ENCODE results near the gene SLC25A39. TPM values are rescaled to one million over a fixed set of nuclear protein-coding genes. Genes with fewer than 3 reads are reported as not detected.
A peak's percentile ranks its signal among the peaks of the same experiment; 100 is the strongest.

Gene SLC25A39
- total and polyA plus RNA-seq, 5 experiments from 2014 or later = 94.9 to 176 (median 133) TPM

GRCh38 chr17:44310188-44310587, 14.4 kb downstream of the SLC25A39 start:
- peaks cover 10 to 39% (median 30%) of the 10 kb centered on the region in 5 donors for H3K27me3 Mint-ChIP-seq
- peak overlapping the region in 7 of 10 donors; percentile 14 to 65 (median 52) for H3K4me3 Mint-ChIP-seq
- H3K27ac Mint-ChIP-seq = no peak overlapping the region
- no peak for ATAC-seq
- no peak for DNase-seq
- no peaks in the 10 kb centered on the region for H3K9me3 Mint-ChIP-seq
- peaks cover 12 to 25% (median 17%) of the 10 kb centered on the region in 4 donors for H3K4me1 Mint-ChIP-seq
- no peaks in the 10 kb centered on the region for H3K36me3 Mint-ChIP-seq
- POLR2A ChIA-PET = interaction anchor here (0.6 to 3.1 kb wide), 3 partner anchors 14 to 92 kb away, joined by 3 to 28 read pairs (median 3); partner anchors contain the start of gene SLC25A39

- DNase-seq = no peak
- H3K27me3 Mint-ChIP-seq = peaks cover 14 to 44% (median 35%) of the 10 kb centered on the region in 5 donors
- H3K4me3 Mint-ChIP-seq = peak overlapping the region in 7 of 10 donors; percentile 35 to 70 (median 59)
- no peak overlapping the region for H3K27ac Mint-ChIP-seq
- POLR2A ChIA-PET = interaction anchor here (0.6 to 3.1 kb wide), 4 partner anchors 85 to 109 kb away, joined by 3 to 28 read pairs (median 4); no protein-coding TSS in a partner anchor
- H3K36me3 Mint-ChIP-seq = no peaks in the 10 kb centered on the region
- H3K9me3 Mint-ChIP-seq = no peaks in the 10 kb centered on the region
- H3K4me1 Mint-ChIP-seq = peaks cover 12 to 25% (median 17%) of the 10 kb centered on the region in 4 donors
- no peak for ATAC-seq
Observed at GRCh38 chr17:44309472-44309871, 15.2 kb downstream of the SLC25A39 start.

- POLR2A ChIA-PET = interaction anchor here (0.6 to 3.1 kb wide), 6 partner anchors 13 to 108 kb away, joined by 3 to 28 read pairs (median 3); no protein-coding TSS in a partner anchor
- H3K9me3 Mint-ChIP-seq = no peaks in the 10 kb centered on the region
- H3K27ac Mint-ChIP-seq = peak overlapping the region in 1 of 10 donors; percentile 18
- H3K4me3 Mint-ChIP-seq = peak overlapping the region in 9 of 10 donors; percentile 30 to 70 (median 55)
- peaks cover 12 to 43% (median 32%) of the 10 kb centered on the region in 5 donors for H3K27me3 Mint-ChIP-seq
- ATAC-seq (peak; percentile 12 to 41), DNase-seq (no peak)
- H3K4me1 Mint-ChIP-seq = peaks cover 10 to 22% (median 17%) of the 10 kb centered on the region in 4 donors
- H3K36me3 Mint-ChIP-seq = no peaks in the 10 kb centered on the region
Observed at GRCh38 chr17:44308865-44309264, 15.8 kb downstream of the SLC25A39 start.

GRCh38 chr17:44308320-44308818, 16.3 kb downstream of the SLC25A39 start, which contains the start of gene RUNDC3A:
RUNDC3A (plus strand) TSS chr17:44308601; CDS start chr17:44308833, 232 bp downstream.
- no peaks in the 10 kb centered on the region for H3K36me3 Mint-ChIP-seq
- peak within 1 kb of the TSS; percentile 39 to 70 (median 57) for H3K4me3 Mint-ChIP-seq
- peak within 1 kb of the TSS in 1 of 10 donors; percentile 18 for H3K27ac Mint-ChIP-seq
- ATAC-seq (peak; percentile 87 to 95), DNase-seq (peak; percentile 83 to 93 (median 88))
- peaks cover 8 to 22% (median 17%) of the 10 kb centered on the region in 4 donors for H3K4me1 Mint-ChIP-seq
- peaks cover 12 to 41% (median 31%) of the 10 kb centered on the region in 5 donors for H3K27me3 Mint-ChIP-seq
- H3K9me3 Mint-ChIP-seq = no peaks in the 10 kb centered on the region
- POLR2A ChIA-PET = interaction anchor here (0.7 to 3.1 kb wide), 6 partner anchors 13 to 92 kb away, joined by 3 to 28 read pairs (median 4); no protein-coding TSS in a partner anchor

- Mint-ChIP-seq H3K36me3 (no peaks in the 10 kb centered on the region), H3K4me3 (peak overlapping the region; percentile 33 to 66 (median 52)), H3K9me3 (no peaks in the 10 kb centered on the region), H3K27me3 (peaks cover 12 to 34% (median 34%) of the 10 kb centered on the region in 5 donors), H3K4me1 (peaks cover 8 to 22% (median 17%) of the 10 kb centered on the region in 4 donors), H3K27ac (no peak overlapping the region)
- ATAC-seq (peak; percentile 41 to 43), DNase-seq (peak in 1 of 10 donors; percentile 29)
- POLR2A ChIA-PET = interaction anchor here (0.9 to 3.1 kb wide), 3 partner anchors 20 to 89 kb away, joined by 5 to 28 read pairs (median 5); no protein-coding TSS in a partner anchor
Observed at GRCh38 chr17:44307387-44308186, 17.0 kb downstream of the SLC25A39 start.

- DNase-seq (no peak), ATAC-seq (no peak)
- Mint-ChIP-seq H3K27ac (no peak overlapping the region), H3K27me3 (peaks cover 12 to 47% (median 26%) of the 10 kb centered on the region in 5 donors), H3K4me1 (peaks cover 4 to 18% (median 11%) of the 10 kb centered on the region in 4 donors), H3K9me3 (no peaks in the 10 kb centered on the region), H3K36me3 (no peaks in the 10 kb centered on the region), H3K4me3 (no peak overlapping the region)
- POLR2A ChIA-PET = interaction anchor here (0.6 kb wide), 1 partner anchor 91 kb away, joined by 3 read pairs; no protein-coding TSS in a partner anchor
Observed at GRCh38 chr17:44304651-44305050, 20.0 kb downstream of the SLC25A39 start.

GRCh38 chr17:44297975-44298374, 26.6 kb downstream of the SLC25A39 start:
- no peaks in the 10 kb centered on the region for H3K9me3 Mint-ChIP-seq
- ATAC-seq = no peak
- H3K4me1 Mint-ChIP-seq = peaks cover 0 to 2% (median 0%) of the 10 kb centered on the region in 4 donors
- no peaks in the 10 kb centered on the region for H3K36me3 Mint-ChIP-seq
- H3K27ac Mint-ChIP-seq = no peak overlapping the region
- H3K27me3 Mint-ChIP-seq = peaks cover 0 to 17% (median 2%) of the 10 kb centered on the region in 5 donors
- DNase-seq = no peak
- H3K4me3 Mint-ChIP-seq = no peak overlapping the region
- POLR2A ChIA-PET = no interaction called here

GRCh38 chr17:44293509-44294226, 31.0 kb downstream of the SLC25A39 start:
- peak in 1 of 2 donors; percentile 53 for ATAC-seq
- H3K4me3 Mint-ChIP-seq = no peak overlapping the region
- no peak overlapping the region for H3K27ac Mint-ChIP-seq
- H3K27me3 Mint-ChIP-seq = peaks cover 0 to 11% (median 2%) of the 10 kb centered on the region in 5 donors
- H3K36me3 Mint-ChIP-seq = no peaks in the 10 kb centered on the region
- no peaks in the 10 kb centered on the region for H3K4me1 Mint-ChIP-seq
- no peaks in the 10 kb centered on the region for H3K9me3 Mint-ChIP-seq
- POLR2A ChIA-PET = interaction anchor here (0.7 kb wide), 2 partner anchors 24 to 42 kb away, joined by 3 read pairs; no protein-coding TSS in a partner anchor
- DNase-seq = no peak

GRCh38 chr17:44287651-44288050, 37.0 kb downstream of the SLC25A39 start:
- no peak overlapping the region for H3K4me3 Mint-ChIP-seq
- POLR2A ChIA-PET = interaction anchor here (0.6 to 1.4 kb wide), 2 partner anchors 66 kb away, joined by 3 to 4 read pairs; no protein-coding TSS in a partner anchor
- no peaks in the 10 kb centered on the region for H3K9me3 Mint-ChIP-seq
- peaks cover 0 to 10% (median 6%) of the 10 kb centered on the region in 5 donors for H3K27me3 Mint-ChIP-seq
- no peaks in the 10 kb centered on the region for H3K36me3 Mint-ChIP-seq
- H3K4me1 Mint-ChIP-seq = peaks cover 0 to 3% (median 0%) of the 10 kb centered on the region in 4 donors
- DNase-seq = no peak
- H3K27ac Mint-ChIP-seq = no peak overlapping the region
- ATAC-seq = no peak

- ATAC-seq = no peak
- Mint-ChIP-seq H3K4me3 (no peak overlapping the region), H3K4me1 (peaks cover 12 to 14% (median 12%) of the 10 kb centered on the region in 4 donors), H3K9me3 (no peaks in the 10 kb centered on the region), H3K36me3 (no peaks in the 10 kb centered on the region), H3K27ac (no peak overlapping the region), H3K27me3 (peaks cover 0 to 10% (median 6%) of the 10 kb centered on the region in 5 donors)
- no peak for DNase-seq
- POLR2A ChIA-PET = no interaction called here
Observed at GRCh38 chr17:44284024-44284400, 40.6 kb downstream of the SLC25A39 start.

- no peak overlapping the region for H3K4me3 Mint-ChIP-seq
- H3K36me3 Mint-ChIP-seq = no peaks in the 10 kb centered on the region
Observed at GRCh38 chr17:44283344-44284023, 41.1 kb downstream of the SLC25A39 start.

More at GRCh38 chr17:44283344-44284023, 41.1 kb downstream of the SLC25A39 start:
- peak overlapping the region in 1 of 10 donors; percentile 24 for H3K27ac Mint-ChIP-seq
- DNase-seq (no peak), ATAC-seq (no peak)
- POLR2A ChIA-PET = no interaction called here
- H3K4me1 Mint-ChIP-seq = peaks cover 11 to 14% (median 12%) of the 10 kb centered on the region in 4 donors
- H3K27me3 Mint-ChIP-seq = peaks cover 0 to 7% (median 3%) of the 10 kb centered on the region in 5 donors
- no peaks in the 10 kb centered on the region for H3K9me3 Mint-ChIP-seq

All from naive thymus-derived CD8-positive, alpha-beta T cell (primary cell).